Astrocyte (in vitro differentiated cells and primary cell): ENCODE results near the gene IL17A. TPM values are rescaled to one million over a fixed set of nuclear protein-coding genes. Genes with fewer than 3 reads are reported as not detected.

Experiments used
- DNase-seq: peaks from one replicate; pipeline ENCODE4 v3.0.0-alpha.2; 2010; ENCODE audit warnings: low read depth
- FAIRE-seq: peaks from 2 replicates; lab custom pipeline; 2011; peaks lifted over from hg19 to GRCh38; lab: Jason Lieb, UNC
- H2AFZ ChIP-seq: 2 replicates; pipeline ENCODE4 v1.6.0; 2012; ENCODE audit warnings: low read depth, low read length, inconsistent platforms
- H3K27ac ChIP-seq: 2 replicates; pipeline ENCODE4 v1.5.1; 2011; ENCODE audit warnings: low read depth, low read length, inconsistent platforms
- H3K27me3 ChIP-seq: 2 replicates; pipeline ENCODE4 v1.6.0; 2011; ENCODE audit warnings: low read length, inconsistent platforms; ENCODE audit not compliant: insufficient read depth
- H3K36me3 ChIP-seq: 2 replicates; pipeline ENCODE4 v1.5.1; 2011; ENCODE audit warnings: low read length, inconsistent platforms; ENCODE audit not compliant: insufficient read depth
- H3K4me1 ChIP-seq: 2 replicates; pipeline ENCODE4 v1.5.1; 2011; ENCODE audit warnings: low read length, inconsistent platforms; ENCODE audit not compliant: insufficient read depth
- H3K4me2 ChIP-seq: 2 replicates; pipeline ENCODE4 v1.6.0; 2012; ENCODE audit warnings: low read length, inconsistent platforms
- H3K4me3 ChIP-seq: 2 replicates; pipeline ENCODE4 v1.5.1; 2011; ENCODE audit warnings: low read depth, mild to moderate bottlenecking, low read length, inconsistent platforms; ENCODE audit not compliant: insufficient read depth
- H3K79me2 ChIP-seq: 2 replicates; pipeline ENCODE4 v1.6.0; 2012; ENCODE audit warnings: mild to moderate bottlenecking, low read length, inconsistent platforms; ENCODE audit not compliant: insufficient read depth
- H3K9ac ChIP-seq: 2 replicates; pipeline ENCODE4 v1.6.0; 2012; ENCODE audit warnings: mild to moderate bottlenecking, low read length, inconsistent platforms
- H3K9me3 ChIP-seq: 2 replicates; pipeline ENCODE4 v1.5.1; 2012; ENCODE audit warnings: low read depth, mild to moderate bottlenecking, low read length, inconsistent platforms; ENCODE audit not compliant: insufficient read depth
- H4K20me1 ChIP-seq: 2 replicates; pipeline ENCODE4 v1.6.0; 2012; ENCODE audit warnings: low read length, inconsistent platforms; ENCODE audit not compliant: insufficient read depth
- H3K27ac Mint-ChIP-seq: one replicate; pipeline ENCODE4 v1.8.0; 2021; ENCODE audit warnings: mild to moderate bottlenecking, mixed read lengths; ENCODE audit not compliant: unreplicated experiment
- H3K27me3 Mint-ChIP-seq: one replicate; pipeline ENCODE4 v1.8.0; 2021; ENCODE audit warnings: low read depth, mixed read lengths; ENCODE audit not compliant: unreplicated experiment
- H3K36me3 Mint-ChIP-seq: one replicate; pipeline ENCODE4 v1.8.0; 2021; ENCODE audit warnings: low read depth, mixed read lengths; ENCODE audit not compliant: unreplicated experiment
- H3K4me1 Mint-ChIP-seq: one replicate; pipeline ENCODE4 v1.8.0; 2021; ENCODE audit warnings: low read depth, mixed read lengths; ENCODE audit not compliant: unreplicated experiment
- H3K4me3 Mint-ChIP-seq: one replicate; pipeline ENCODE4 v1.8.0; 2021; ENCODE audit warnings: mild to moderate bottlenecking, moderate library complexity, mixed read lengths; ENCODE audit not compliant: unreplicated experiment
- H3K9me3 Mint-ChIP-seq: one replicate; pipeline ENCODE4 v1.8.0; 2021; ENCODE audit warnings: mild to moderate bottlenecking, mixed read lengths; ENCODE audit not compliant: unreplicated experiment
- EZH2 ChIP-seq: IDR thresholded peaks from 2 replicates; pipeline ENCODE4 v1.6.1; 2012; ENCODE audit warnings: mild to moderate bottlenecking, low read length, inconsistent platforms; ENCODE audit not compliant: insufficient read depth
- total RNA-seq: library from RNA; stranded (reverse); gene quantifications from 2 replicates; pipeline ENCODE4 v1.2.1, GENCODE V29; 2021
- TF ChIP-seq, protein P1 (sequence below): IDR thresholded peaks from 2 replicates; pipeline ENCODE4 v1.5.1; 2011; ENCODE audit warnings: low read depth, mild to moderate bottlenecking, inconsistent platforms, low read length, moderate library complexity; ENCODE audit not compliant: insufficient read depth

IL17A gene
- total RNA-seq, 1 donor from 2014 or later: not detected

DNA sequence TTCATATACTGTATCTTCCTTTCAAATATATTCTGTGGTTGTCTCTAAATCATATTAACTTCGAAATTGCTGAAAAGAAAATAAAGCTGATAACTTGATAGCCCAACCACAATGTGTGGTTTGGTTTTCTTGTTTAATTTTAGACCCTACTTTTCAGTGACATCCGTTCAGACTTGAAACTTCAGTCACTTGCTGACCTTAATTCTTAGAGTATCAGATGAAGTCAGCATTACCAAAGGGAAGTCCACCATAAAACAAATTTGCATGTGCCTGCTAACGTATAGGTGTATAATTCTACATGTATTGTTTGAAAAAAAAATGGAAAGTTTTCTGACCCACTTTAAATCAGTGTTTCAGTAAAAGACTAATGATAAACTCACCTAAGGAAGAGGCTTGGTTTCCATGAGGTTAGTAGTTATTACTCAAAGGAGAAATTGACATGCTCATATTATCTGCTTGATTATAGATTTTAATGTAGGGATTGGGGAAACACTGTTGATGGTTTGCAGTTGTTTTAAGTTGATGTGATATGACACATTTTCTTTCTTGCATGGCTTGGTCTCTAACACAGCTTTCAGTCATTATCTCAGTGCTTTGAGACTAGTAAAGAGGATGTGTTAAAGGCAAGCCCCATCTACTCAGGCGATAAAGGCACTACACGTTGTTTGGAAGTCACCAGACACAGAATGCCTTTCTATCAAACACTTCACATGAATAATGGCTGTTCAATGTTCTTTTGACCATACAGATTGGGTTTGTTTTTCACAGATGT, 5.2 kb upstream of the IL17A start:
- no peaks in the 10 kb centered on the region for H3K9me3 ChIP-seq
- Mint-ChIP-seq H3K36me3 (no peaks in the 10 kb centered on the region), H3K4me3 (no peak overlapping the region), H3K27ac (no peak overlapping the region), H3K4me1 (peaks cover 1% of the 10 kb centered on the region), H3K9me3 (no peaks in the 10 kb centered on the region), H3K27me3 (peaks cover 8% of the 10 kb centered on the region)
- DNase-seq (no peak), FAIRE-seq (no peak)
- H3K27ac ChIP-seq: no peak overlapping the region
- H3K4me3 ChIP-seq: no peak overlapping the region
- H3K36me3 ChIP-seq: no peaks in the 10 kb centered on the region
- H3K9ac ChIP-seq: no peak overlapping the region
- H2AFZ ChIP-seq: no peak overlapping the region
- H3K79me2 ChIP-seq: no peaks in the 10 kb centered on the region
- no peaks in the 10 kb centered on the region for H3K4me1 ChIP-seq
- H4K20me1 ChIP-seq: no peaks in the 10 kb centered on the region
- H3K4me2 ChIP-seq: no peak overlapping the region
- TF ChIP-seq, protein P1, sequence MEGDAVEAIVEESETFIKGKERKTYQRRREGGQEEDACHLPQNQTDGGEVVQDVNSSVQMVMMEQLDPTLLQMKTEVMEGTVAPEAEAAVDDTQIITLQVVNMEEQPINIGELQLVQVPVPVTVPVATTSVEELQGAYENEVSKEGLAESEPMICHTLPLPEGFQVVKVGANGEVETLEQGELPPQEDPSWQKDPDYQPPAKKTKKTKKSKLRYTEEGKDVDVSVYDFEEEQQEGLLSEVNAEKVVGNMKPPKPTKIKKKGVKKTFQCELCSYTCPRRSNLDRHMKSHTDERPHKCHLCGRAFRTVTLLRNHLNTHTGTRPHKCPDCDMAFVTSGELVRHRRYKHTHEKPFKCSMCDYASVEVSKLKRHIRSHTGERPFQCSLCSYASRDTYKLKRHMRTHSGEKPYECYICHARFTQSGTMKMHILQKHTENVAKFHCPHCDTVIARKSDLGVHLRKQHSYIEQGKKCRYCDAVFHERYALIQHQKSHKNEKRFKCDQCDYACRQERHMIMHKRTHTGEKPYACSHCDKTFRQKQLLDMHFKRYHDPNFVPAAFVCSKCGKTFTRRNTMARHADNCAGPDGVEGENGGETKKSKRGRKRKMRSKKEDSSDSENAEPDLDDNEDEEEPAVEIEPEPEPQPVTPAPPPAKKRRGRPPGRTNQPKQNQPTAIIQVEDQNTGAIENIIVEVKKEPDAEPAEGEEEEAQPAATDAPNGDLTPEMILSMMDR: no peak
- no peak for TF ChIP-seq EZH2
- no peaks in the 10 kb centered on the region for H3K27me3 ChIP-seq

DNA sequence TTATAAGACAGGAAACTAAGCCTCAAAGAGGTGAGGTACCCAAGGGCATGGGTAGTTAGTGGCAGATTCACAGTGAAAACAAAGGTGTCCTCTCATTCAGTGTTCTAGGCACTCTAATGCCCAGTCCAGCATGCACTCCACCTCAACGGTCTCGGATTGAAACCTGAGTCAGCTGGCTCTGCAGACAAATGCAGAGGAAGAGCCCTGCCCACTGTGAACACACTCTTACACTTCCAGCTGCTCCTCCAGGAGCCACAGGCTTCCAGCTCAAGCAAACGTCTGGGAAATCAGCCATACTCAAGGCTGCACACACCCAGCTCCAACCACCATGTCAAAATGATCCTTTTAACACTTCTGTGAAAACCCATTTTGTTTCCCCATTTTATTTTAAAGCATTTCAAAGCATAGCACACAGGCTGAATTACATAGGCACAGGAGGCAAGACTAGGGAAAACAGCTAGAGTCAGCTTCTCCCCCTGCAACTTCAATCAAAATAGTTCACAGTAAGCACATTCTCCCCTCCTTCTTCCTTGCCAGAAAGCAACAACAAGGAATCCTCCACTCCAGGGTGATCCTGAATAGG, 3.0 kb upstream of the IL17A start:
- TF ChIP-seq EZH2: no peak
- TF ChIP-seq, protein P1: no peak
- Histone ChIP-seq H3K4me1 (no peaks in the 10 kb centered on the region), H3K4me3 (no peak overlapping the region), H2AFZ (no peak overlapping the region), H3K27ac (no peak overlapping the region), H3K79me2 (no peaks in the 10 kb centered on the region), H3K36me3 (no peaks in the 10 kb centered on the region), H3K9ac (no peak overlapping the region), H3K9me3 (no peaks in the 10 kb centered on the region), H3K27me3 (no peaks in the 10 kb centered on the region), H3K4me2 (no peak overlapping the region), H4K20me1 (no peaks in the 10 kb centered on the region)
- Mint-ChIP-seq H3K27ac (no peak overlapping the region), H3K4me1 (peaks cover 1% of the 10 kb centered on the region), H3K9me3 (no peaks in the 10 kb centered on the region), H3K27me3 (peaks cover 8% of the 10 kb centered on the region), H3K4me3 (no peak overlapping the region), H3K36me3 (no peaks in the 10 kb centered on the region)
- FAIRE-seq (no peak), DNase-seq (no peak)

DNA sequence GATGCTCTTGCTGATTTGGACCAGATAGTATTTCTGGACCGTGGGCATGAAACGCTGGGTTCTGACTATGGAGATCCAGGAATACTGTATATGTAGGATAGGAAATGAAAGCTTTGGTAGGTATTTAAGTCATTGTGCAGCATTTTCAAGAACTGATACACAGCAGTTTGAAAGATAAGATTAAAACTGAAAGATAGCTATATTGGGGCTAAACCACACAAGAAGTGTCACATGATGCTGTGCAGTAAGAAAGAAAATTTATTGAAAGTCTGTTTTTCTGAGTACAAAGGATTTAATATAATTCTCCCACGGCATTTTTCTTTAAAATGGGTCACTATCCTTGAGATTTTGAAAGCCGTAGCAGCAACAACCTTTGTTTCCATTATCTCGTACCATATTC, 305 bp downstream of the IL17A start:
- no peak for FAIRE-seq
- H3K79me2 ChIP-seq: no peaks in the 10 kb centered on the region

More for the DNA sequence above, 305 bp downstream of the IL17A start:
- no peak for DNase-seq
- H3K36me3 Mint-ChIP-seq: no peaks in the 10 kb centered on the region
- Histone ChIP-seq H3K27me3 (no peaks in the 10 kb centered on the region), H3K9ac (no peak overlapping the region), H3K4me3 (no peak overlapping the region), H3K27ac (no peak overlapping the region), H2AFZ (no peak overlapping the region), H3K9me3 (no peaks in the 10 kb centered on the region), H3K4me2 (no peak overlapping the region), H4K20me1 (no peaks in the 10 kb centered on the region), H3K36me3 (no peaks in the 10 kb centered on the region), H3K4me1 (no peaks in the 10 kb centered on the region)
- TF ChIP-seq EZH2: no peak
- TF ChIP-seq, protein P1: no peak
- no peak overlapping the region for H3K27ac Mint-ChIP-seq
- peaks cover 1% of the 10 kb centered on the region for H3K4me1 Mint-ChIP-seq
- H3K4me3 Mint-ChIP-seq: no peak overlapping the region
- H3K27me3 Mint-ChIP-seq: peaks cover 8% of the 10 kb centered on the region
- H3K9me3 Mint-ChIP-seq: peaks cover 1% of the 10 kb centered on the region
